ENCODE measurements around the gene PRMT7. TPM values are rescaled to one million over a fixed set of nuclear protein-coding genes. Genes with fewer than 3 reads are reported as not detected.

PRMT7 gene
- total RNA-seq, 1 experiment from 2014 or later = 47.5 TPM

DNA sequence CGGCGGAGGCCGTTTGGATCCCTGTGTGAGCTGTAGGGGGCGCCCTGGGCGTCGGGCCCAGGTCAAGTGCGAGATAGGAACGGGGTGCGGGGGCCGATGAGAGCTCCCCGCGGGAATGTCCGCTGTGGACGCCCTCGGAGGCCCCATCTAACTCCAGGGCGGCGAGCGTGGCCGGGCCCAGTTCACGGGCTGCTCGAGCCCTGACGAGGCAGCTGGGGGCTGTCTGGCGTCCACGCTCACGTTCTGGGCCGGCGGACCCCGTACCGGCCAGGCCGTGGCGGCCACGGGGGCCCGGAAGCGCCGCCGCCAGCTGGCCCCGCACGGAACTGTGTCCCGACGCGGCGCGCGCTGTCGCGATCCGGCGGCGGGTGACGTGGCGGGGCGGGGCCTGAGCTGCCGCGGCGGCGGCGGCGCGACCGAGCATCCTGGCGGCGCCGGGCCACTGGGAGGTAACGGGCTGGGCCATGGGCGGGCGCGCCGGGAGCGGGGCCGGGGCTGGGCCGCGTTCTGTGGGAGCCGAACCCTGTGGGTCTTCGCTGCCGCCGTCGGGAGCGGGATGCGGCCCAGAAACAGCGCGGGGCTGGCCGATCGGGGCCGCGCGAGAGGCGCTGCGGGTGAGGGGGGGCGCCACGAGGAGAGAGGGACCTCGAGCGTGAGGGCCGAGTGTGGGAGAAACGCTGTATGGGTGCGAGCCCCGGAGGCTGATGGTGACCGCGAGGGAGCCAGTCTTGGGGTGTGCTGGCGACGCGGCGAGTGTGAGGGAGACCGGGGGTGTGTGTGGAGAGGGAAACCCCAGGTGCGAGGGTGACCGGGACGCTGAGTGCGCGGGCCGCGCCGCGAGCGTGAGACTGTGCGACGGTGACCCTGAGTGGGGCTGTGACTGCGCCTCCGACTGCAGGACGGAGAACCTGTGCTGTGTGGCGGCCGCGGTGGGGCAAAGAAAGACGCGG, 46.4 kb upstream of the PRMT7 start, which contains the start of gene SLC7A6:
TSS of gene SLC7A6 (plus strand) at position 399 of the 950 bp plus-strand sequence. CDS start 10,201 bp downstream, outside the sequence.
- BruUV-seq (replicated peaks) = no TSS peak
- Histone ChIP-seq H3K4me3 (peak within 1 kb of the TSS; percentile 86), H3K27me3 (ENCODE audit: insufficient read depth, low read depth) (no peaks in the 10 kb centered on the region), H3K27ac (peak within 1 kb of the TSS; percentile 89), H2AFZ (peak within 1 kb of the TSS; percentile 87), H3K4me2 (peak within 1 kb of the TSS; percentile 93), H3K4me1 (replicated peaks; ENCODE audit: insufficient read depth) (peaks cover 34% of the 10 kb centered on the region), H3K79me2 (ENCODE audit: low read depth) (peaks cover 43% of the 10 kb centered on the region), H3F3A (ENCODE audit: insufficient read depth, low read depth) (peaks cover 38% of the 10 kb centered on the region), H3K36me3 (ENCODE audit: low read depth) (peaks cover 15% of the 10 kb centered on the region; the same call in 1 of the 2 replicates), H3K9me2 (ENCODE audit: insufficient read depth) (no peaks in the 10 kb centered on the region), H3K9me3 (ENCODE audit: insufficient read depth, low read depth) (no peaks in the 10 kb centered on the region), H4K20me1 (ENCODE audit: insufficient read depth) (peaks cover 15% of the 10 kb centered on the region; the same call in 1 of the 2 replicates)
- CTCF ChIA-PET = interaction anchor here (0.5 to 1.1 kb wide), 8 partner anchors 44 to 997 kb away, joined by 4 to 11 read pairs (median 6); partner anchors contain the start of genes PRMT7 and SLC7A6OS
- POLR2A ChIA-PET (ENCODE audit: unreplicated experiment) = interaction anchor here (0.5 to 1.9 kb wide), 7 partner anchors 28 to 495 kb away, joined by 3 to 6 read pairs (median 5); partner anchors contain the start of gene ESRP2
- TF ChIP-seq, protein P1, sequence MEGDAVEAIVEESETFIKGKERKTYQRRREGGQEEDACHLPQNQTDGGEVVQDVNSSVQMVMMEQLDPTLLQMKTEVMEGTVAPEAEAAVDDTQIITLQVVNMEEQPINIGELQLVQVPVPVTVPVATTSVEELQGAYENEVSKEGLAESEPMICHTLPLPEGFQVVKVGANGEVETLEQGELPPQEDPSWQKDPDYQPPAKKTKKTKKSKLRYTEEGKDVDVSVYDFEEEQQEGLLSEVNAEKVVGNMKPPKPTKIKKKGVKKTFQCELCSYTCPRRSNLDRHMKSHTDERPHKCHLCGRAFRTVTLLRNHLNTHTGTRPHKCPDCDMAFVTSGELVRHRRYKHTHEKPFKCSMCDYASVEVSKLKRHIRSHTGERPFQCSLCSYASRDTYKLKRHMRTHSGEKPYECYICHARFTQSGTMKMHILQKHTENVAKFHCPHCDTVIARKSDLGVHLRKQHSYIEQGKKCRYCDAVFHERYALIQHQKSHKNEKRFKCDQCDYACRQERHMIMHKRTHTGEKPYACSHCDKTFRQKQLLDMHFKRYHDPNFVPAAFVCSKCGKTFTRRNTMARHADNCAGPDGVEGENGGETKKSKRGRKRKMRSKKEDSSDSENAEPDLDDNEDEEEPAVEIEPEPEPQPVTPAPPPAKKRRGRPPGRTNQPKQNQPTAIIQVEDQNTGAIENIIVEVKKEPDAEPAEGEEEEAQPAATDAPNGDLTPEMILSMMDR (conservative IDR thresholded peaks at IDR 0.05) = peak; percentile 76
- no peak for TF ChIP-seq EZH2 (IDR thresholded peaks at IDR 0.05; ENCODE audit: low read depth)
- peak; percentile 43 to 77 for DNase-seq
- intact Hi-C loops (cut with micrococcal nuclease; ENCODE audit: unreplicated experiment) = loop anchor here (1.0 kb wide), 3 partner anchors 27 to 64 kb away; partner anchors contain the start of gene SLC7A6OS

- Histone ChIP-seq H2AFZ (peak overlapping the region; percentile 83), H3K9me2 (ENCODE audit: insufficient read depth) (no peaks in the 10 kb centered on the region), H3K4me1 (replicated peaks; ENCODE audit: insufficient read depth) (peaks cover 34% of the 10 kb centered on the region), H3K36me3 (ENCODE audit: low read depth) (peaks cover 15% of the 10 kb centered on the region; the same call in 1 of the 2 replicates), H4K20me1 (ENCODE audit: insufficient read depth) (peaks cover 15% of the 10 kb centered on the region; the same call in 1 of the 2 replicates), H3K79me2 (ENCODE audit: low read depth) (peaks cover 52% of the 10 kb centered on the region), H3K9me3 (ENCODE audit: insufficient read depth, low read depth) (no peaks in the 10 kb centered on the region), H3K27me3 (ENCODE audit: insufficient read depth, low read depth) (no peaks in the 10 kb centered on the region), H3K27ac (peak overlapping the region; percentile 89), H3F3A (ENCODE audit: insufficient read depth, low read depth) (peaks cover 38% of the 10 kb centered on the region), H3K4me2 (peak overlapping the region; percentile 77), H3K4me3 (peak overlapping the region; percentile 86)
- TF ChIP-seq EZH2 (IDR thresholded peaks at IDR 0.05; ENCODE audit: low read depth) = no peak
- TF ChIP-seq, protein P1 (conservative IDR thresholded peaks at IDR 0.05) = no peak
- POLR2A ChIA-PET (ENCODE audit: unreplicated experiment) = interaction anchor here (0.6 to 1.9 kb wide), 5 partner anchors 29 to 495 kb away, joined by 3 to 6 read pairs (median 5); partner anchors contain the start of gene ESRP2
- BruUV-seq (replicated peaks) = TSS peak; percentile 91
- intact Hi-C loops (cut with micrococcal nuclease; ENCODE audit: unreplicated experiment) = loop anchor here (1.0 kb wide), 3 partner anchors 28 to 63 kb away; partner anchors contain the start of gene SLC7A6OS
- CTCF ChIA-PET = no interaction called here
- peak; percentile 83 to 99 for DNase-seq
These were observed 45.5 kb upstream of the PRMT7 start for GRCh38 chr16:68265078-68265920.
